ENCODE data around the gene HCN2. TPM values are rescaled to one million over a fixed set of nuclear protein-coding genes. Genes with fewer than 3 reads are reported as not detected.
A peak's percentile ranks its signal among the peaks of the same experiment; 100 is the strongest.

The HCN2 gene
- total and polyA plus RNA-seq, 2 of the 13 experiments (the other 11 are each of a cell fraction or from before 2014, with no cell fraction given): 0.01 TPM; not detected in 1

GRCh38 chr19:570937-571565 lies 18.6 kb upstream of the HCN2 start (continued):
- peak; percentile 31; the same call in 1 of the 2 replicates for TF ChIP-seq SMAD9 (CRISPR knock-in tag; IDR thresholded peaks at IDR 0.05)
- peak; percentile 48; the same call in 1 of the 2 replicates for TF ChIP-seq ZNF276 (CRISPR knock-in tag; IDR thresholded peaks at IDR 0.05; ENCODE audit: low read depth)
- no peak for TF ChIP-seq SP140L (CRISPR knock-in tag; IDR thresholded peaks at IDR 0.05; ENCODE audit: borderline replicate concordance)
- TF ChIP-seq, protein P1, sequence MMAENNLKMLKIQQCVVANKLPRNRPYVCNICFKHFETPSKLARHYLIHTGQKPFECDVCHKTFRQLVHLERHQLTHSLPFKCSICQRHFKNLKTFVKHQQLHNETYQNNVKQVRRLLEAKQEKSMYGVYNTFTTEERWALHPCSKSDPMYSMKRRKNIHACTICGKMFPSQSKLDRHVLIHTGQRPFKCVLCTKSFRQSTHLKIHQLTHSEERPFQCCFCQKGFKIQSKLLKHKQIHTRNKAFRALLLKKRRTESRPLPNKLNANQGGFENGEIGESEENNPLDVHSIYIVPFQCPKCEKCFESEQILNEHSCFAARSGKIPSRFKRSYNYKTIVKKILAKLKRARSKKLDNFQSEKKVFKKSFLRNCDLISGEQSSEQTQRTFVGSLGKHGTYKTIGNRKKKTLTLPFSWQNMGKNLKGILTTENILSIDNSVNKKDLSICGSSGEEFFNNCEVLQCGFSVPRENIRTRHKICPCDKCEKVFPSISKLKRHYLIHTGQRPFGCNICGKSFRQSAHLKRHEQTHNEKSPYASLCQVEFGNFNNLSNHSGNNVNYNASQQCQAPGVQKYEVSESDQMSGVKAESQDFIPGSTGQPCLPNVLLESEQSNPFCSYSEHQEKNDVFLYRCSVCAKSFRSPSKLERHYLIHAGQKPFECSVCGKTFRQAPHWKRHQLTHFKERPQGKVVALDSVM (CRISPR knock-in tag; IDR thresholded peaks at IDR 0.05): peak; percentile 83
- TF ChIP-seq SOX13 (IDR thresholded peaks at IDR 0.05): no peak
- no peak for TF ChIP-seq SOX13 (CRISPR knock-in tag; conservative IDR thresholded peaks at IDR 0.05 in 1 of 2, IDR thresholded peaks at IDR 0.05 in 1 of 2)
- TF ChIP-seq ATF7-NPFF (CRISPR knock-in tag; IDR thresholded peaks at IDR 0.05; ENCODE audit: low read depth): peak; percentile 61; the same call in 1 of the 2 replicates
- TF ChIP-seq ZNF264 (CRISPR knock-in tag; IDR thresholded peaks at IDR 0.05): 0 out of 2 replicates have a peak, but pooled peaks have one; percentile 40
- peak; percentile 52; the same call in 1 of the 2 replicates for TF ChIP-seq ARNT2 (CRISPR knock-in tag; IDR thresholded peaks at IDR 0.05; ENCODE audit: low read depth)
- TF ChIP-seq, protein P2, sequence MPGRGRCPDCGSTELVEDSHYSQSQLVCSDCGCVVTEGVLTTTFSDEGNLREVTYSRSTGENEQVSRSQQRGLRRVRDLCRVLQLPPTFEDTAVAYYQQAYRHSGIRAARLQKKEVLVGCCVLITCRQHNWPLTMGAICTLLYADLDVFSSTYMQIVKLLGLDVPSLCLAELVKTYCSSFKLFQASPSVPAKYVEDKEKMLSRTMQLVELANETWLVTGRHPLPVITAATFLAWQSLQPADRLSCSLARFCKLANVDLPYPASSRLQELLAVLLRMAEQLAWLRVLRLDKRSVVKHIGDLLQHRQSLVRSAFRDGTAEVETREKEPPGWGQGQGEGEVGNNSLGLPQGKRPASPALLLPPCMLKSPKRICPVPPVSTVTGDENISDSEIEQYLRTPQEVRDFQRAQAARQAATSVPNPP (CRISPR knock-in tag; IDR thresholded peaks at IDR 0.05): no peak
- 0 out of 2 replicates have a peak, but pooled peaks have one; percentile 23 for TF ChIP-seq ZNF792 (CRISPR knock-in tag; IDR thresholded peaks at IDR 0.05)
- TF ChIP-seq, protein P3, sequence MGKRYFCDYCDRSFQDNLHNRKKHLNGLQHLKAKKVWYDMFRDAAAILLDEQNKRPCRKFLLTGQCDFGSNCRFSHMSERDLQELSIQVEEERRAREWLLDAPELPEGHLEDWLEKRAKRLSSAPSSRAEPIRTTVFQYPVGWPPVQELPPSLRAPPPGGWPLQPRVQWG (CRISPR knock-in tag; IDR thresholded peaks at IDR 0.05; ENCODE audit: borderline replicate concordance, low read depth): no peak
- peak; percentile 55; the same call in 1 of the 2 replicates for TF ChIP-seq ARNTL (CRISPR knock-in tag; IDR thresholded peaks at IDR 0.05)
- peak; percentile 57 to 71 for TF ChIP-seq POLR2A (IDR thresholded peaks at IDR 0.05; ENCODE audit: insufficient read depth in 1 of 2, low read depth in 2 of 2, low read length in 2 of 2)
- peak; percentile 36 for TF ChIP-seq ASH2L (IDR thresholded peaks at IDR 0.05; ENCODE audit: insufficient read length, low read depth, low read length)
- TF ChIP-seq ZNF501 (CRISPR knock-in tag; IDR thresholded peaks at IDR 0.05): peak; percentile 91
- TF ChIP-seq RERE (CRISPR knock-in tag; IDR thresholded peaks at IDR 0.05; ENCODE audit: low read depth): no peak
- TF ChIP-seq IKZF4 (CRISPR knock-in tag; IDR thresholded peaks at IDR 0.05; ENCODE audit: borderline replicate concordance, low read depth, not compliant biosample characterization): peak; percentile 81

All from HepG2 (cell line).